Stimulated activated CD8-positive, alpha-beta memory T cell treated with anti-CD3 and anti-CD28 coated beads, Interleukin-7, amount 100 ng/mL, for 4 hours (primary cell): ENCODE measurements around the gene KRT86.

Source experiments
- DNase-seq, 2 donors: peaks; one replicate each; pipeline ENCODE4 v3.0.0-alpha.2; 2020; ENCODE audit warnings: low read depth in 2 of 2

The KRT86 gene

DNA sequence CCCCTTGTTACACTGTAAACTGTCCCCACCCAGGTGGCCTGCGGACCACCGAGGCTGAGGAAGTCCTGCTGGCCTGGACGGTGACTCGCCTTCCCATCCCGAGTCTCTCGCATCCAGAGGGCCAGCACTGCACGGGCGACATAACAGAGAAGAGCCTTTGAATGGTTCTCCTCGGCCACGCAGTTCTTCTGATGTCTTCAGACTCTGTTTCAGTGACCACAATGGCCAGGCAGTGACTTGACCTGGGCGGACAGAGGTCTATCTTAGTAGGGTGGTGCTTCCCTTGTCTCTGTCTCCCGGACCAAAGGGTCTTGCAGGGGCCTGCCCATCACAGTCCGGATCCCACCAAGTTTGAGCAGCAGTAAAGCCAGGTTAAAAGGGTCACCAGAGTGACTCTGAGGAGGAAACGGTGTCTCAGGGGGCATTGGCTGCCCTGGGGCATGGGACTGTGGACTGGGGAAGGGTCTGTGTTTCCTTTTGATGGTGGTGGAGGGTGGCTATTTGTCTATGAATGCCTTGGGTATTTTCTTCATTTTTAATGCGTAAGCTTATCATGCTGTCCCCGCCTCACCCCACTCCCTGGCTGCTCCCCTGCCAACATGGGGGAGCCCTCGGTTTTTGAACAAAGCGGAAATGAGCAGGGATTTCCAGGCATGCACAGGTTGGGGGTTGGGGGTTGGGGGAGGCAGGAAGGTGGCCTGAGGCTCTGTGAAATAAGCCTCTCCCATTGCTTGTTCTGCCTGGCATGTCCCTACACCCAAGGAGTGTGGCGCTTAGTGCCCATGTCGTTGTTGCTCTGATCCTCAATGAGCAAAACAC lies 82.5 kb downstream of the KRT86 start:
- DNase-seq: no peak
